ENCODE data around the gene SLC35F1.

Gene SLC35F1

DNA sequence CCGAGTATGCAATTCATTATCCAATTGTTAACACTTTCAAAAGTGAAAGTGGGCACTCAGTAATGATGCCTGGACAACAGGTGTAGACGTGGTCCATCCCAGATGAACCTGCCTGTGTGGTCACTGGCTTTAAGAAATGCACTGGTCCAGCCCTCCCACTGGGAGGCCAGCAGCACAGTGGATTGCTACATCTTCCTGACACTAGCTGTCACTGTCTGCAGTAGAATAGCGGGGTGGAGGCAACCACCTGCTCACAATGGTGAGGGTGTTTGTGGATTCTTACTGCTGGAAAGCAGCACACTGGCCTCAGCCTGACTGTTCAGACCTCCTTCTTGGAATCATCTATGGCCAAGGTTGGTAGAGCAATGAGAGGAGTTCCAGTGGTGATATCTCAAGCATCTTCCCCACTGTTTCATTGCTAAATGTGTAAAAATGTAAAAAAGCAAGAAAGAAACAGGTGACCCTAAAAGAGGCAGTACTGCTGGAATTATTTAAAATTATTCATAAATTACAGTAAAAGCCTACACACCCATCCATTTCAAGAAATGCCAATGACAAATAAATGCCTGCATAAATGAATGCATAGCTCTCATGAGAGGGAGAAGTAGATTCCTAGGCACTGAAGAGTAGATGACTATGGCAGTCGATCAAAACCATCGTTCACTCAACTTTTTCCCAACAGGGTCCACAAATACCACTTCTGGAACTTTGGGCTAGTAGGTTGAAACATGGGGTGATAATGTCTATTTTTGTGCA is 413.0 kb downstream of the SLC35F1 start:
- no peak for DNase-seq

DNA sequence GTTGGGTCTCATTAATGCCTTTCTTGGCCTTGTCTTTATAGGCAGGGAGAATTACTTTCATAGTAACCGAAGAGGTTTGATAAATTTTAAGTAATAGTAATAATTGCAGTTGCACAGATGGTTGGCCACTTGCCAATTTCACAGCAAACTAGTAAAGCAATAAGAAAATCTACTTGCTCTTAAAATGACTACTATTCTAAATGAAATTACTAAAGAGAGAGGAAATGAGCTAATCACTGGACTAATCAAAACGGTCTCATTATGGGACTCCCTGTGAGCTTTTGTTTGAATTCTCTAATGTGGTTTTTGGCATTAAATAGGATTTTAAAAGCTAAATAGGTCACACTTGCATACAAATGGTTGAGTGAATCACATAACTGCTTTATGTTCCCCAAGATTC is 413.6 kb downstream of the SLC35F1 start:
- no peak for DNase-seq

- no peak for DNase-seq
These were observed 417.1 kb downstream of the SLC35F1 start for GRCh38 chr6:118324116-118324515.

DNA sequence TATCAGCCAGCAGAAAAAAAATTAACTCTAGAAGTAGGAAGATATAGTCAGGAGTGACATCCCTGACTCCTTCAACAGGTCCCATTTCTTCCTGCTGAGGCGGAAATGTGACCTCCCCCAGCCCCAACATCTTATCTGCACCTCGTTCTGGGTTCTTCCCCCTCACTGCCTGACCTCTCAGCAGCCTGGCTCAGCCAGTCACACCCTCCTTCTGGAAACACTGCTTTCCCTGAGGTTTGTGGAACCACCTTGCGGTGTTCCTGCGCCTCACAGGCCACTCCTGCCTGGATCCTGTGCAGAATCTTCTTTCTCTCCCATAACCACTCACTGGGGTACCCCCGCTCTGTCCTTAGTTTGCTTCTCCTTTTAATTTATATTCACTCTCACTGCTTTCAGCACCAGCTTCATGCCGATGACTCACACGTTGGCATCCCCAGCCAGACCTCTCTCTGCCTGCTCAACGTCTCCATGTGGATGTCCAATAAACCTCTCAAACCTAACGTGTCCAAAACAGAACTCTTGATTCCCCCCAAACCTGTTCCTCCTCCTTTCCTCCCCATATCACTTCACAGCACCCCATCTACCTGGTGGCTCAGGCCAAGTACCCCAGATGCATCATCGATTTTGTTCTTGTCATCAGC is 418.3 kb downstream of the SLC35F1 start:
- no peak for DNase-seq

DNA sequence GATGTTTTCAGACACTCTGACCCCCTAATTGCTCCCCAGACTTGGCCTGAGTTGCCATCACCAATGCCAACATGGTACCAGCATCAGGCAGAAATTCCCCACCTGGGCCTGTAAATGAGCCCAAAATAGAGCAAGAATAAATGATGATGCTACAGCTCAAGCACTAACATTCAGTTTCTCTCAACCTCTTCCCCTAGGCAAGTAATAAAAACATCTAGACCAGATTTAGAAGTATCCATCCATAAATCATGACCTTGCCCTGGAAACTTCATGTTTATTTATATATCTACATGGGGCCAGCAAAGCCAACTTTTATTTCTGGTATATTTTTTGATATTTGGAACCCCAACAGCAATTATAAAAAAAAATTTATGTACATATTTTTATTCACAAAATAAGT is 419.6 kb downstream of the SLC35F1 start:
- DNase-seq = no peak

DNA sequence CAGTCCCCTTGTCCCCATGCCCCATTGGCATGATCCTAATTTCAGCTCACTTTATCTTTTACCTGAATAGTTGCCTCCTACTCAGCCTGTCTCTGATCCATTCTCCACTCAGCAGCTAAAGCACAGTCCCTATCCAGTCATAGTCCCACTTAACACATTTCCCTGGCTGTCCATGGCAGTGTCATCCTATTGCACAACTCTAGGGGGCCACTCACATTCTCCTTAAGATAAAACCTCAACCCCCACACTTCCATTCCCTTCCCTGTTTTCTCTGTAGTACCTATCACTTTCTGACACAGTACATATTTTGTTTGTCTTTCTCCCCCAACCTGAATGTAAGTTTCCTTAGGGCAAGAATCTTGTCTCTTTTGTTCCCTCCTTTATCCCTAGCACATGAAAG is 420.2 kb downstream of the SLC35F1 start:
- DNase-seq = no peak

DNA sequence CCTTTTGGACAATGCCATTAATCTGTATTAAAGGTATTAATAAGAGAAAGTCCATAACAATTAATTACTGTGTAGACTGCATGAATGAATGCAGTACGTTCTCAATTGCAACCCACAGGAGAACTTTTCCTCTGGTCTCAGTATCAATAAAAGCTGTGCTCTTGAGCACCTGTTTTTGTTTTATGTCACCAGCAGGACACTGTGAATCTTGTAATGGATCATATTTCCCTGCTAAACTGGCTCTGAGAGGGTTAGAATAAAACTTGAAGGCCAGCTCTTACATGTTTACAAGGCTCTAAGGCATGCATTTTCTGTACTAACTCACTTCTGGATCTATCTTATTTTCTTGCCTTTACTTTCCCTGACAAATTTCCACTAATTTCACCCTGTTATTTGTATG is 426.7 kb downstream of the SLC35F1 start:
- DNase-seq = no peak

- no peak for DNase-seq
These were observed 427.6 kb downstream of the SLC35F1 start for GRCh38 chr6:118334634-118335033.

GRCh38 chr6:118335325-118335816 is 428.3 kb downstream of the SLC35F1 start:
- DNase-seq = no peak

DNA sequence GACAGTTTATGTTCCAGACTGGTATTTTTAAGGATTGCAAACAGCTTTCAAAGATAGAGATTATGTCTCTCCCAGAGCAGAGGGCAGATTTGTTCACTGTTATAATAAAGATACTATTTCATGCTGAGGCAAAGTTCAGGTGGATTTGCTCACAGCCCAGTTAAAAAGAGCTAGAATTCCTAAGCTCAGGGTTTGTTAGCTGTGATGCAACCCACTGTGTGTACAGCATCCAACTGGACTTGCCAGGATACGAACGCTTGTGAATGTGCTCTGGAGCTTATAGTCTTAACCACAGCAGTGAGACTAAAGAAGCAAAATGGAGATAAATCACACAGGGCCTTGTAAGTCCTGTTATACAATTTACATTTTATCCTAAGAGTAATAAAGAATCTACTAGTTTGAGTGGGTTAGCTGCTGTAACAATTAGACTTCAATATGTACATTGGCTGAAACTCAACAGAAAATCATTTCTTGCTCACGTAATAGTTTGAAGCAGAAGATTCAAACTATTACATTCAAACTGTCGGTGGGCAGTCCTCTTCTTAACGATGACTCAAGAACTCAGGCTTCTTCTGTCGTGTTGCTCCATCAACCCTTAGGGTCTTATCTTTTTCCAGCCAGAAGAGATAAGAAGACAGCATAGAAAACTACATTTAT is 437.1 kb downstream of the SLC35F1 start:
- DNase-seq = no peak

- no peak for DNase-seq
These were observed 443.9 kb downstream of the SLC35F1 start for GRCh38 chr6:118350881-118351430.

DNA sequence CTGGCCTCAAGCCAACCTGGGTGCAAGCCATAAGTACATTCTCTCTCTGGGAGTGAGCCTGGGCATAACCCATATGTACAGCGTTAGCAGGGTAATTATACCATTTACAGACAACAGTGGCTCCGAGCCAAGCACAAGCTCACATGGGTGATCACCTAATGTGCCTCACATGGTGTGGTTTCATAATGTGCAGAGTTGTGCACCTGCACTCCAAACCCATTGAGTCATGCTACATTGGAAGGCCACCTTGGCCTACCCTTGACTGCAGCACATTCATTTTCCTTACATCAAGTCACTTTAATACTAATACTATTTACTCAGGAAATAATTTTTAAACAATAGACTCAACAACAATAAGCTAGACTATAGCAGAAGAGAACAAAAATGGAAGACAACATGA is 446.5 kb downstream of the SLC35F1 start:
- no peak for DNase-seq

DNA sequence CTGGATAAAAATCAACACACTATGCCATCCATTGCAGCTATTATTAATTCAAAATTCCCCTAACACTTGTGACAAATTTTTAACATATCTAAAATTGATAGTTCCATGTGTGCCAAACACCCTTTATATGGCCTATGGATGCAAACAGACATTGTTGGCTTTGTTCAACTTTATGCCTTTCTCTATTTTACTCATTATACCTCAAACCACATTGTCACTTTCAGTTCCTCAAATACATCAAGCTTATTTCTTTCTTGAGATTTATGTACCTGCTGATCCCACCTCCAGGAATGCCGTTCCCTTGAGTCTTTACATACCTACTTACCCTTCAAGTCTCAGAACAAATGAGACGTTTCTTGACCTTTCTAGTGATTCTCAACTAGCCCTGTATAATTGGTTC is 447.6 kb downstream of the SLC35F1 start:
- no peak for DNase-seq

GRCh38 chr6:118356054-118356453 is 449.0 kb downstream of the SLC35F1 start:
- DNase-seq = no peak

DNA sequence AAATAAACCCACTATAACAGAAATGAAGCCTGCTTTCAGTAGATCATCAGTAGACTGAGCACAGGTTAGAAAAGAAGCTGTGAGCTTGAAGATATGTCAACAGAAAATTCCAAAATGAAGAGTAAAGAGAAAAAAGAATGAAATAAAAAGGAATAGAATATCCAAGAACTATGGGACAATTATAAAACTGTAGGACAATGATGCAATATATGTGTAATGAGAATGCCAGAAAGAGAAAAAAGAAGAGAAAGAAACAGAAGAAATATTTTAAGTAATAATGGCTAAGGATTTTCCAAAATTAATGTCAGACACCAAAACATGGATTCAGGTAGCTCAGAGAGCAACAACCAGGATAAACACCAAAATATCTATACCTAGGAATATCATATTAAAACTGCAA is 449.6 kb downstream of the SLC35F1 start:
- DNase-seq = no peak

Measured in effector CD8-positive, alpha-beta T cell (primary cell).